Ovary (tissue), 3 donors: Measurements from ENCODE around the gene SMARCC1.

Experiments
- POLR2A ChIP-seq: fragments of 450-650 bp; IDR thresholded peaks from one replicate; pipeline ENCODE4 v1.6.1; 2017; ENCODE audit warnings: antibody characterized with exemption, mild to moderate bottlenecking, moderate library complexity
- TF ChIP-seq, protein P1 (sequence below), 3 donors: fragments of 450-650 bp in 2 of 3; fragments of 200-600 bp in 1 of 3; IDR thresholded peaks; one replicate each; pipeline versions ENCODE4 v1.5.1 to v1.8.0; 2016 to 2022; ENCODE audit warnings: antibody characterized with exemption in 3 of 3, mild to moderate bottlenecking in 1 of 3
- donor health status: DM: no; HTN: no; CAD: no.

DNA sequence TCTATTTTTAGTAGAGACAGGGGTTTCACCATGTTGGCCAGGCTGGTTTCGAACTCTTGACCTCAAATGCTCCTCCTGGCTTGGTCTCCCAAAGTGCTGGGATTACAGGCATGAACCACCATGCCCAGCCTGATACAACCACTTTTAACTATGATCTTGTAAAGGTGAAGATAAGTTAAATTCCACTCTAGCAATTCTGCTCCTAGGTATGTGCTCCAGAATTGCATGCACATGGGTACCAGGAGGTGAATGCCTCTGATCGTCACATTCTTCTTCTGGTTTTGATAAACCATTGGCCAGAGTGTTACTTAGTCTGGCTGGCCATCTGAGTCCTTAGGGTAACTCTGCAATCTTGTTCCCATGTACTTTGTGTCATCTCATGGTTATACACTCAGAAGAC is 225.3 kb downstream of the SMARCC1 start:
- TF ChIP-seq, protein P1, sequence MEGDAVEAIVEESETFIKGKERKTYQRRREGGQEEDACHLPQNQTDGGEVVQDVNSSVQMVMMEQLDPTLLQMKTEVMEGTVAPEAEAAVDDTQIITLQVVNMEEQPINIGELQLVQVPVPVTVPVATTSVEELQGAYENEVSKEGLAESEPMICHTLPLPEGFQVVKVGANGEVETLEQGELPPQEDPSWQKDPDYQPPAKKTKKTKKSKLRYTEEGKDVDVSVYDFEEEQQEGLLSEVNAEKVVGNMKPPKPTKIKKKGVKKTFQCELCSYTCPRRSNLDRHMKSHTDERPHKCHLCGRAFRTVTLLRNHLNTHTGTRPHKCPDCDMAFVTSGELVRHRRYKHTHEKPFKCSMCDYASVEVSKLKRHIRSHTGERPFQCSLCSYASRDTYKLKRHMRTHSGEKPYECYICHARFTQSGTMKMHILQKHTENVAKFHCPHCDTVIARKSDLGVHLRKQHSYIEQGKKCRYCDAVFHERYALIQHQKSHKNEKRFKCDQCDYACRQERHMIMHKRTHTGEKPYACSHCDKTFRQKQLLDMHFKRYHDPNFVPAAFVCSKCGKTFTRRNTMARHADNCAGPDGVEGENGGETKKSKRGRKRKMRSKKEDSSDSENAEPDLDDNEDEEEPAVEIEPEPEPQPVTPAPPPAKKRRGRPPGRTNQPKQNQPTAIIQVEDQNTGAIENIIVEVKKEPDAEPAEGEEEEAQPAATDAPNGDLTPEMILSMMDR (IDR thresholded peaks at IDR 0.05): no peak
- no peak for TF ChIP-seq POLR2A
